Activated naive CD8-positive, alpha-beta T cell treated with anti-CD3 and anti-CD28 coated beads, Interleukin-2, amount 10 ng/mL, durations not matched to agents 7 days and 5 days (primary cell): Measurements from ENCODE around the gene S1PR4. TPM values are rescaled to one million over a fixed set of nuclear protein-coding genes. Genes with fewer than 3 reads are reported as not detected.
"Not testable (repeated sequence)": the region's sequence is repeated elsewhere in the genome, so short reads cannot be mapped to it uniquely, and the experiment has no call there.

ENCODE experiments used
- ATAC-seq: fragments of 150-1000 bp; cut with Tn5 transposase; one replicate; pipeline ENCODE4 v1.10.0; 2021; ENCODE audit warnings: low read depth, moderate library complexity
- POLR2A ChIA-PET: fragments of 350-600 bp; sonication (Branson Sonifier 250); formaldehyde crosslinking; loops from one replicate; lab custom pipeline; 2021; ENCODE audit warnings: antibody characterized with exemption; lab: Charles Lee
- DNase-seq: peaks from one replicate; pipeline ENCODE4 v3.0.0; 2021
- H3K27ac Mint-ChIP-seq: one replicate; pipeline ENCODE4 v1.8.0; 2022; ENCODE audit warnings: mild to moderate bottlenecking, mixed read lengths
- H3K27me3 Mint-ChIP-seq: one replicate; pipeline ENCODE4 v1.8.0; 2022; ENCODE audit warnings: mild to moderate bottlenecking, moderate library complexity, mixed read lengths
- H3K36me3 Mint-ChIP-seq: one replicate; pipeline ENCODE4 v1.8.0; 2021; ENCODE audit warnings: mild to moderate bottlenecking, mixed read lengths
- H3K4me1 Mint-ChIP-seq: one replicate; pipeline ENCODE4 v1.8.0; 2021; ENCODE audit warnings: mixed read lengths
- H3K4me3 Mint-ChIP-seq: one replicate; pipeline ENCODE4 v1.8.0; 2022; ENCODE audit warnings: mild to moderate bottlenecking, moderate library complexity, mixed read lengths
- H3K9me3 Mint-ChIP-seq: one replicate; pipeline ENCODE4 v1.8.0; 2021; ENCODE audit warnings: mixed read lengths
- total RNA-seq, 2 experiments: library from RNA; stranded (reverse); gene quantifications; one replicate each; pipeline ENCODE4 v1.2.3, GENCODE V29; 2021

S1PR4 gene
- total RNA-seq, 2 experiments from 2014 or later, result 133 to 134 TPM

DNA sequence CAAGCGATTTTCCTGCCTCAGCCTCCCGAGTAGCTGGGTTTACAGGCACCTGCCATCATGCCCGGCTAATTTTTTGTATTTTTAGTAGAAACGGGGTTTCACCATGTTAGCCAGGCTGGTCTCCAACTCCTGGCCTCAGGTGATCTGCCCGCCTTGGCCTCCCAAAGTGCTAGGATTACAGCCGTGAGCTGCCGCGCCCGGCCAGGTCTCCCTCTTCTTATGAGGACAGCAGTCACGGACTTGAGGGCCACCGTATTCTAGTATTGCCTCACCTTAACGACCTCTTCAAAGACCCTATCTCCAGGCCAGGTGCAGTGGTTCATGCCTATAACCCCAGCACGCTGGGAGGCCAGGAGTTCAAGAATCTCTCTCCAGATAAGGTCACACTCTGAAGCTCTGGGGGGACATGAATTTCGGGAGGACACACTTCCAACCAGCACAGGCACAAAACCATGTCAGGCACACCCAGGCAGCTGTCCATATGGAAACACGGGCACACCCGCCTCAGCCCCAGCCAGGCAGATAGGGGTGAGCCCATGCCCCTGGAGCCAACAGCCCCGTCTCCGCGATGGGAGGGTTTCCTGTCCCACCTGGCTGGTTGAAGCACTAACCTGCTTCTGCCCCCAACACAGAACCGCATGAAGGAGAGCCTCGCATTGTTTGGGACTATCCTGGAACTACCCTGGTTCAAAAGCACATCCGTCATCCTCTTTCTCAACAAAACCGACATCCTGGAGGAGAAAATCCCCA, 21.3 kb upstream of the S1PR4 start:
- ATAC-seq (no peak), DNase-seq (no peak)
- peaks cover 5% of the 10 kb centered on the region for H3K9me3 Mint-ChIP-seq
- POLR2A ChIA-PET, result no interaction called here
- no peaks in the 10 kb centered on the region for H3K27me3 Mint-ChIP-seq
- H3K4me1 Mint-ChIP-seq, result peaks cover 18% of the 10 kb centered on the region
- H3K27ac Mint-ChIP-seq, result peak overlapping the region; percentile 62
- peaks cover 60% of the 10 kb centered on the region for H3K36me3 Mint-ChIP-seq
- H3K4me3 Mint-ChIP-seq, result no peak overlapping the region

DNA sequence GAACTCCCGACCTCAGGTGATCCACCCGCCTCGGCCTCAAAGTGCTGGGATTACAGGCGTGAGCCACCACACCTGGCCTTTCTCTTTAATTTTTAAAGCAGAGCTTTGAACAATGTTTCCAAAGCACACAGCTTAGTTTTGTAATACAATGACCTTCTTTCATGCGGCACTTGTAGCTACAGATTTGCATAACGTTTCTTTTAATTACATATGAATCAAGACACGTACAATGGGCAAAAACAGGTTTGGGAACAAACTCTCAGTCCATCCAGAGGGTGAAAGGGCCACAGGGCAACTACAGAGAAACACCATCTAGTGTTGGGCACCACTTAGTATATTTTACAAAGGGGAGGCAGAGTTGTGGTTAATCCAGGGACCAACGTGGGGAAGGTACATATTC, 19.0 kb upstream of the S1PR4 start:
- ATAC-seq (no peak), DNase-seq (no peak)
- no peak overlapping the region for H3K27ac Mint-ChIP-seq
- H3K9me3 Mint-ChIP-seq, result peaks cover 6% of the 10 kb centered on the region
- POLR2A ChIA-PET, result no interaction called here
- no peak overlapping the region for H3K4me3 Mint-ChIP-seq
- peaks cover 30% of the 10 kb centered on the region for H3K4me1 Mint-ChIP-seq
- peaks cover 71% of the 10 kb centered on the region for H3K36me3 Mint-ChIP-seq
- no peaks in the 10 kb centered on the region for H3K27me3 Mint-ChIP-seq

DNA sequence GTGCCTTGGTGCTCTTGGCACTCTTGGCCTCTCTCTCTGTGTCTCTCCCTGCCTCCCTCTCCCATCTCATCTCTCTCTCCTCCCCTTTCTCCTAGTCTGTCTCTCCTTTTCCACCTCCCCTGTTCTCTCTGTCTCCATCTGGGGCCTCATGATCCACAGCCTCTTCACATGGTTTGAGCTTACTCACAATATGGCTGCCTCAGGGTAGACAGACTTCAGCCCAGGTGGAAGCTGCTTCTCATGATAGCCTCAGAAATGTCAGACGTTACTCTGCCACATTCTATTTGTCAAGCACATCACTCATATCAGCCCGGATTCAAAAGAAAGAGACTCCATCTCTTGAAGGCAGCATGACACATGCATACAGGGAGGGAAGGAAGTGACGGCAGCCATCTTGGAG, 18.4 kb upstream of the S1PR4 start:
- no peak overlapping the region for H3K4me3 Mint-ChIP-seq
- no peaks in the 10 kb centered on the region for H3K27me3 Mint-ChIP-seq
- ATAC-seq (no peak), DNase-seq (no peak)
- peaks cover 32% of the 10 kb centered on the region for H3K4me1 Mint-ChIP-seq
- H3K36me3 Mint-ChIP-seq, result peaks cover 74% of the 10 kb centered on the region
- POLR2A ChIA-PET, result no interaction called here
- H3K27ac Mint-ChIP-seq, result peak overlapping the region; percentile 17
- peaks cover 6% of the 10 kb centered on the region for H3K9me3 Mint-ChIP-seq

DNA sequence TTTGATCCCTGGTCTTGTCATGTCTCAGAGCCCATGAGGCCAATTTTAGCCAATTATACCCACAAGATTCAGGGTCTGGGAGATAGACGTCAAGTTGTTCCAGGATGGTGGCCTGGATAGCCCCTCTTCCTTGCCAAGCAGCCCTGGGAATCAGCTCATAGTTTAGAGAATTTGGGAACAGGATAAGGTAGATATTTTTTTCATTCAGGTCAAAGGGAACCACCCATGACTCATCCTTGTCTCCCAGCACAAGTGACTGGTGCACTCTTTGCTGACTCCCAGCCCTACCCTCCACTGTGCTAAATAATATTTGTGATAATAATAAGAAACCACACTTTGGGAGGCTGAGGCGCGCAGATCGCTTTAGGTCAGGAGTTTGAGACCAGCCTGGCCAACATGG, 17.1 kb upstream of the S1PR4 start:
- POLR2A ChIA-PET, result interaction anchor here (0.6 kb wide), 1 partner anchor 44 kb away, joined by 3 read pairs; no protein-coding TSS in a partner anchor
- ATAC-seq (no peak), DNase-seq (no peak)
- H3K27ac Mint-ChIP-seq, result no peak overlapping the region
- H3K4me1 Mint-ChIP-seq, result peaks cover 36% of the 10 kb centered on the region
- H3K4me3 Mint-ChIP-seq, result no peak overlapping the region
- no peaks in the 10 kb centered on the region for H3K27me3 Mint-ChIP-seq
- H3K9me3 Mint-ChIP-seq, result peaks cover 10% of the 10 kb centered on the region
- peaks cover 72% of the 10 kb centered on the region for H3K36me3 Mint-ChIP-seq

DNA sequence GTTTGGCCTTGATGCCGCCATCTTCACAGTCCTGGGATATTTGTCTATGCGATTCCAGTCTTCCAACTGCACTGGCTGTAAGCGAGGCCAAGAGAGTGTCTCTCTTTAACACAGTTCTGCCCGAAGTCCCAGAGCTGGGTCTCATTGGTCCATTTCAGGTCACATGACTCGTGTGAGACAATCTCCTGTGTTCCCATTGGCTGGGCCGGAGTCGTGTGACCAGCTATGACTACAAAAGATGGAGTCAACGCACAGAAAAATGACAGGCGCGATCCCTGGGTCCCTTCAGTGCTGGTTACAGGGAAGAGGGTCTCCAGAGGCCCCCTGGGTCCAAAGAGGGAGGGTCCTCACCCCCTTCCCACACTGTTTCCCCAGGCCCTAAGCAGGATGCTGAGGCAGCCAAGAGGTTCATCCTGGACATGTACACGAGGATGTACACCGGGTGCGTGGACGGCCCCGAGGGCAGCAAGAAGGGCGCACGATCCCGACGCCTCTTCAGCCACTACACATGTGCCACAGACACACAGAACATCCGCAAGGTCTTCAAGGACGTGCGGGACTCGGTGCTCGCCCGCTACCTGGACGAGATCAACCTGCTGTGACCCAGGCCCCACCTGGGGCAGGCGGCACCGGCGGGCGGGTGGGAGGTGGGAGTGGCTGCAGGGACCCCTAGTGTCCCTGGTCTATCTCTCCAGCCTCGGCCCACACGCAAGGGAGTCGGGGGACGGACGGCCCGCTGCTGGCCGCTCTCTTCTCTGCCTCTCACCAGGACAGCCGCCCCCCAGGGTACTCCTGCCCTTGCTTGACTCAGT, 15.9 kb upstream of the S1PR4 start:
- Mint-ChIP-seq H3K4me3 (no peak overlapping the region), H3K4me1 (peaks cover 30% of the 10 kb centered on the region), H3K9me3 (peaks cover 10% of the 10 kb centered on the region), H3K27ac (no peak overlapping the region), H3K36me3 (peaks cover 65% of the 10 kb centered on the region), H3K27me3 (no peaks in the 10 kb centered on the region)
- DNase-seq (no peak), ATAC-seq (no peak)
- POLR2A ChIA-PET, result no interaction called here

DNA sequence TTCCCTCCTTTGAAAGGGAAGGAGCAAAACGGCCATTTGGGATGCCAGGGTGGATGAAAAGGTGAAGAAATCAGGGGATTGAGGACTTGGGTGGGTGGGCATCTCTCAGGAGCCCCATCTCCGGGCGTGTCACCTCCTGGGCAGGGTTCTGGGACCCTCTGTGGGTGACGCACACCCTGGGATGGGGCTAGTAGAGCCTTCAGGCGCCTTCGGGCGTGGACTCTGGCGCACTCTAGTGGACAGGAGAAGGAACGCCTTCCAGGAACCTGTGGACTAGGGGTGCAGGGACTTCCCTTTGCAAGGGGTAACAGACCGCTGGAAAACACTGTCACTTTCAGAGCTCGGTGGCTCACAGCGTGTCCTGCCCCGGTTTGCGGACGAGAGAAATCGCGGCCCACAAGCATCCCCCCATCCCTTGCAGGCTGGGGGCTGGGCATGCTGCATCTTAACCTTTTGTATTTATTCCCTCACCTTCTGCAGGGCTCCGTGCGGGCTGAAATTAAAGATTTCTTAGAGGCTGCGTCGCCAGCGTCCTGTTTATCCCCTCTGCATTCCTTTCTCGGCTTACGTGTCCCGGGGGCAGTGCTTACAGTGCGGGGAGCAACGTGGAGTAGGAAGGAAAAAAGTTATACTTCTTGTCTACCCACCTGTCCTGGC, 15.2 kb upstream of the S1PR4 start:
- DNase-seq (peak; percentile 76), ATAC-seq (peak; percentile 83)
- POLR2A ChIA-PET, result interaction anchor here (1.3 to 1.5 kb wide), 2 partner anchors 14 to 34 kb away, joined by 5 read pairs; no protein-coding TSS in a partner anchor
- Mint-ChIP-seq H3K9me3 (peaks cover 8% of the 10 kb centered on the region), H3K4me1 (peaks cover 28% of the 10 kb centered on the region), H3K27ac (no peak overlapping the region), H3K4me3 (no peak overlapping the region), H3K36me3 (peaks cover 57% of the 10 kb centered on the region), H3K27me3 (no peaks in the 10 kb centered on the region)

DNA sequence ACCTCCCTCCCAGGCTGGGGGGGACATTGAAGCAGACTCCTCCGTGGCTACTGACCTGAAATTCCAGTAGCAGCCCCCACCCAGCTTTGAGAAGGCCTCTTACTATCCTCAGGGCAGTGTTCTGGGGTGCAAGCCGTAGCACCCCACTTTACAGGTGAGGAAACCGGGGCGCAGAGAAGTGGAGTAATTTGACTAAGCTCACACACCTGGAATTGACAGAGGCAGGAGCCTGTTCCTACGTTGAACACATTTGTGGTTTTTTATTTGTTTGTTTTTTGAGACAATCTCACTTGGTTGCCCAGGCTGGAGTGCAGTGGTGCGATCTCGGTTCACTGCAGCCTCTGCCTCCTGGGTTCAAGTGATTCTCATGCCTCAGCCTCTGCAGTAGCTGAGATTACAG, 14.6 kb upstream of the S1PR4 start:
- ATAC-seq (no peak), DNase-seq (no peak)
- no peak overlapping the region for H3K4me3 Mint-ChIP-seq
- H3K4me1 Mint-ChIP-seq, result peaks cover 28% of the 10 kb centered on the region
- POLR2A ChIA-PET, result interaction anchor here (1.3 to 1.5 kb wide), 2 partner anchors 13 to 34 kb away, joined by 5 read pairs; no protein-coding TSS in a partner anchor
- no peaks in the 10 kb centered on the region for H3K27me3 Mint-ChIP-seq
- peaks cover 8% of the 10 kb centered on the region for H3K9me3 Mint-ChIP-seq
- peaks cover 51% of the 10 kb centered on the region for H3K36me3 Mint-ChIP-seq
- H3K27ac Mint-ChIP-seq, result no peak overlapping the region

DNA sequence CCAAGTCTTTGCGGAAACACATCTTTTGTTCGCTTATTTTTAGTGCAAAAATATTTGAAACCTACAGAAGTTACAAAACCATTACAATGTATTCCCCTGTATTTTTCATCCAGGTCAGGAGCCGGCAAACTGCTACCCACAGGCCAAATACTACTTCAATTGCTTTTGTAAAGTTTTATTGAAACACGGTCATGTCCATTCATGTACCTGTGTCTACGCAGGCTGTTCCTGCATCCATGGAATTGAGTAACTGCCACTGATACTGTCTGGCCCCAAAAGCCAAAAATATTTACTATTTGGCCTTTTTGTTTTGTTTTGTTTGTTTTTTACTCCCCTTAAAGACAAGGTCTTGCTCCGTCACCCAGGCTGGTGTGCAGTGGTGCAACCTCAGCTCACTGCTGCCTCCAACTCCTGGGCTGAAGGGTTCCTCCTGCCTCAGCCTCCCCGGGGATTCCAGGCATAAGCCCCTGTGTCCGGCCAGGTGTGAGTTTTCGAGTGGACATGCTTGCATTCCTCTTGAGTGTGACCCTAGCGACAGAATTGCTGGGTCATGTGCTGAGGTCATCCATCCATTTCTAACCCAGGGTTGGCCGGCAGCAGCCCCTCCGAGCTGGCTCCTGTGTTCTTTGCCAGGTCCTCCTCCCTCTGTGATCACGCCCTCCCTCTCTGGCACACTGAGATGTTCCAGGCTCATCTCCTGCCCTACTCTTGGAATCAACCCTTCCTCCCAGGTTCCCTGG, 10.9 kb upstream of the S1PR4 start:
- ATAC-seq (no peak), DNase-seq (no peak)
- peaks cover 3% of the 10 kb centered on the region for H3K27me3 Mint-ChIP-seq
- peaks cover 23% of the 10 kb centered on the region for H3K36me3 Mint-ChIP-seq
- peaks cover 4% of the 10 kb centered on the region for H3K9me3 Mint-ChIP-seq
- H3K4me3 Mint-ChIP-seq, result no peak overlapping the region
- H3K4me1 Mint-ChIP-seq, result peaks cover 21% of the 10 kb centered on the region
- POLR2A ChIA-PET, result no interaction called here
- H3K27ac Mint-ChIP-seq, result no peak overlapping the region

DNA sequence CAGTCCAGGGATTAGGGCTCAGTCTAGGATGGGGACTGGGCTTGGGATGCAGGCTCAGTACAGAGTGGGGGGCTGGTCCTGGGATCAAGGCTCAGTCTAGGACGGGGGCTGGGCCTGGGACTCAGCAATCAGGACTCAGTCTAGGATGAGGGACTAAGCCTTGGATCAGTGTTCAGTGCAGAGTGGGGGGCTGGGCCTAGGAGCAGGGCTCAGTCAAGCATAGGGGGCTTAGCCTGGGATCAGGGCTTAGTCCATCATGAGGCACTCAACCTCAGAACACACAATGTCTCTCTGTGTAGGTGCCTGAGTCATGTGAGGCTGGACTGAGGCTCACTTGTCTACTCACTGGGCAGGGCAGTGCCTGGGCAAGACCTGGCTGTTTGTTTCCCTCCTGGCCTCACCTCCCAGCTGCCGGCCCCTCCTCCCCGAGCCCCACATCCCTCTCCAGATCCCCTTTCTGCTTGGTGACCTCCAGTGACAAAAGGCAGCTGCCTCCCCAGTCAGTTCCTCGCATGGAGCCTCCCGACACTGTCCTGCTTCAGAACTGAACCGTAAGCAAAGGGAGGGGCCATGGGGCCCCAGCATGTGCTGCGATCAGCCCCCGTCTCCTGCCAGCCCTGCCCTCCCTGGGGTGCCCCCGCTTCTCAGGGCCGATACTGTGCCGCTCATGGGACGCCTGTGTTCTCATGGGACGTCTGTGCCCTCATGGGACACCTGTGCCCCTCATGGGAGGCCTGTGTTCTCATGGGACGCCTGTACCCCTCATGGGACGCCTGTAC, 6.5 kb upstream of the S1PR4 start:
- no peaks in the 10 kb centered on the region for H3K9me3 Mint-ChIP-seq
- peaks cover under 1% of the 10 kb centered on the region for H3K36me3 Mint-ChIP-seq
- H3K27me3 Mint-ChIP-seq, result peaks cover 3% of the 10 kb centered on the region
- peaks cover 12% of the 10 kb centered on the region for H3K4me1 Mint-ChIP-seq
- H3K27ac Mint-ChIP-seq, result no peak overlapping the region
- ATAC-seq, result no peak
- POLR2A ChIA-PET, result interaction anchor here (0.5 kb wide), 1 partner anchor 299 kb away, joined by 4 read pairs; no protein-coding TSS in a partner anchor
- no peak for DNase-seq
- no peak overlapping the region for H3K4me3 Mint-ChIP-seq

DNA sequence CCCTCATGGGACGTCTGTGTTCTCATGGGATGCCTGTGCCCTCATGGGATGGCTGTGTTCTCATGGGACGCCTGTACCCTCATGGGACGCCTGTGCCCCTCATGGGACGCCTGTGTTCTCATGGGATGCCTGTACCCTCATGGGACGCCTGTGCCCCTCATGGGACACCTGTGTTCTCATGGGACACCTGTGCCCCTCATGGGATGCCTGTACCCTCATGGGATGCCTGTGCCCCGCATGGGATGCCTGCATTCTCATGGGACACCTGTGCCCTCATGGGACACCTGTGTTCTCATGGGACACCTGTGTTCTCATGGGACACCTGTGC, 5.9 kb upstream of the S1PR4 start:
- H3K4me3 Mint-ChIP-seq, H3K36me3 Mint-ChIP-seq, H3K27me3 Mint-ChIP-seq, POLR2A ChIA-PET, H3K9me3 Mint-ChIP-seq, H3K27ac Mint-ChIP-seq, DNase-seq, ATAC-seq: not testable (repeated sequence)
- H3K4me1 Mint-ChIP-seq, result peaks cover 13% of the 10 kb centered on the region

DNA sequence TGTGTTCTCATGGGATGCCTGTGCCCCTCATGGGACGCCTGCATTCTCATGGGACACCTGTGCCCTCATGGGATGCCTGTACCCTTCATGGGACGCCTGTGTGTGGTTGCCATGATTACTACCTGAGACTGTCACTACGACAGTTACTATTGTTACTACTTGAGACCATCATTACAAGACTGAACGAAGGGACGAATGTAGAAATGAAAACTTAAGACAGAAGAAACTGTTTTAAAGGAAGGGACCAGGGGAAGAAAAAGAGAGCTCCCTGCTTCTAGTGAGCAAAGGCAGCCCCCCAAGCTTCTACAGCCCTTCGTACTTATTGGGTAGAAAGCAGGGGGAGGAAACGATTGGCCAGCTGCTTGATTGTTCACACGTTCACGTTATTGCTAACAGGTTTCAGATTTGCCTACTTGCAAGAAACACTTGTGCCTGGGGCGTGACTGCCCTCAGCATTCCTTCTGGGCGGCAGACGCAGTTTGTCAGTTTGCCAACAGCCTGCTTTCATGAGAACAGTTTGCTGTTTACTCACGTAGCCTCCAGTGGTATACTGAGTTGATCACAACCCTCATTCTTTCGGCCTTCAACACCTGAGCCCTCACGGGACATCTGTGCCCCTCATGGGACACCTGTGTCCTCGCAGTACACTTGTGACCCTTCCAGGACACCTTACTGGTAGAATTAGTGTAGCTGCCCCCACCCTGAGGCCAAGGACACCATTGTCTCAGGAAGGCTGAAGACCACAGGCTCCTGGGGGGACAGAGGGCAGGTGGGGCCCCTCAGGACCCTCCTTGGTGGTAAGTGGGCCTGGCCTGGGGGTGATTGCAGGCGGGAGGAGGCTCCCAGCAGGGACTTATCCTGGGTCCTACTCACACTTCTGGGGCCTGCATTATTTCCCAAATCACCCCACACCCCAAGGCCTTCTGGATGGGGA, 2.5 kb upstream of the S1PR4 start:
- no peaks in the 10 kb centered on the region for H3K9me3 Mint-ChIP-seq
- peaks cover 17% of the 10 kb centered on the region for H3K36me3 Mint-ChIP-seq
- H3K27ac Mint-ChIP-seq, result peak overlapping the region; percentile 98
- peak overlapping the region; percentile 83 for H3K4me3 Mint-ChIP-seq
- no peak for ATAC-seq
- POLR2A ChIA-PET, result interaction anchor here (0.9 to 1.6 kb wide), 3 partner anchors 12 to 555 kb away, joined by 3 to 5 read pairs (median 4); no protein-coding TSS in a partner anchor
- no peak for DNase-seq
- H3K27me3 Mint-ChIP-seq, result no peaks in the 10 kb centered on the region
- peaks cover 14% of the 10 kb centered on the region for H3K4me1 Mint-ChIP-seq
